ENCODE measurements around the gene MLYCD. TPM values are rescaled to one million over a fixed set of nuclear protein-coding genes. Genes with fewer than 3 reads are reported as not detected.

MLYCD gene
- total and polyA plus RNA-seq, 7 donors, result 1.8 to 16.3 (median 9.3) TPM

- no peak for TF ChIP-seq POLR2AphosphoS5 (IDR thresholded peaks at IDR 0.05)
- TF ChIP-seq POLR2A (IDR thresholded peaks at IDR 0.05), result no peak
- TF ChIP-seq, protein P1, sequence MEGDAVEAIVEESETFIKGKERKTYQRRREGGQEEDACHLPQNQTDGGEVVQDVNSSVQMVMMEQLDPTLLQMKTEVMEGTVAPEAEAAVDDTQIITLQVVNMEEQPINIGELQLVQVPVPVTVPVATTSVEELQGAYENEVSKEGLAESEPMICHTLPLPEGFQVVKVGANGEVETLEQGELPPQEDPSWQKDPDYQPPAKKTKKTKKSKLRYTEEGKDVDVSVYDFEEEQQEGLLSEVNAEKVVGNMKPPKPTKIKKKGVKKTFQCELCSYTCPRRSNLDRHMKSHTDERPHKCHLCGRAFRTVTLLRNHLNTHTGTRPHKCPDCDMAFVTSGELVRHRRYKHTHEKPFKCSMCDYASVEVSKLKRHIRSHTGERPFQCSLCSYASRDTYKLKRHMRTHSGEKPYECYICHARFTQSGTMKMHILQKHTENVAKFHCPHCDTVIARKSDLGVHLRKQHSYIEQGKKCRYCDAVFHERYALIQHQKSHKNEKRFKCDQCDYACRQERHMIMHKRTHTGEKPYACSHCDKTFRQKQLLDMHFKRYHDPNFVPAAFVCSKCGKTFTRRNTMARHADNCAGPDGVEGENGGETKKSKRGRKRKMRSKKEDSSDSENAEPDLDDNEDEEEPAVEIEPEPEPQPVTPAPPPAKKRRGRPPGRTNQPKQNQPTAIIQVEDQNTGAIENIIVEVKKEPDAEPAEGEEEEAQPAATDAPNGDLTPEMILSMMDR (IDR thresholded peaks at IDR 0.05), result no peak
- no peak for TF ChIP-seq EP300 (IDR thresholded peaks at IDR 0.05)
- peak; percentile 66 for DNase-seq
- WGBS, 2 donors, result 74 to 80% methylated on average over 15 of the region's 15 CpGs
- Histone ChIP-seq H3K27ac (peak overlapping the region in 1 of 4 donors; percentile 68), H3K4me1 (no peaks in the 10 kb centered on the region), H3K27me3 (no peaks in the 10 kb centered on the region), H3K9me3 (no peaks in the 10 kb centered on the region), H3K4me3 (no peak overlapping the region), H3K36me3 (peaks cover 46 to 92% (median 64%) of the 10 kb centered on the region in 4 donors)
- intact Hi-C loops (cut with DNase I), result no loop called here
Observed at GRCh38 chr16:83913245-83913633, 14.3 kb downstream of the MLYCD start.

- TF ChIP-seq, protein P1 (IDR thresholded peaks at IDR 0.05), result no peak
- no peak for TF ChIP-seq POLR2AphosphoS5 (IDR thresholded peaks at IDR 0.05)
- no peak for TF ChIP-seq POLR2A (IDR thresholded peaks at IDR 0.05)
- no peaks in the 10 kb centered on the region for H3K27me3 ChIP-seq
- H3K36me3 ChIP-seq, result peaks cover 52 to 92% (median 73%) of the 10 kb centered on the region in 4 donors
- H3K27ac ChIP-seq, result no peak overlapping the region
- WGBS, 2 donors, result 96 to 97% methylated on average over 21 of the region's 21 CpGs
- no peaks in the 10 kb centered on the region for H3K9me3 ChIP-seq
- no peaks in the 10 kb centered on the region for H3K4me1 ChIP-seq
- peak; percentile 56 for DNase-seq
- intact Hi-C loops (cut with DNase I), result no loop called here
- H3K4me3 ChIP-seq, result no peak overlapping the region
Observed at GRCh38 chr16:83914091-83914710, 15.3 kb downstream of the MLYCD start.

GRCh38 chr16:83915081-83915480 is 16.2 kb downstream of the MLYCD start:
- H3K27me3 ChIP-seq, result no peaks in the 10 kb centered on the region
- no peak for DNase-seq
- WGBS, 2 donors, result 96 to 97% methylated on average over 22 of the region's 22 CpGs
- H3K27ac ChIP-seq, result no peak overlapping the region
- H3K36me3 ChIP-seq, result peaks cover 60 to 94% (median 79%) of the 10 kb centered on the region in 4 donors
- H3K9me3 ChIP-seq, result no peaks in the 10 kb centered on the region
- intact Hi-C loops (cut with DNase I), result no loop called here
- TF ChIP-seq, protein P1 (IDR thresholded peaks at IDR 0.05), result no peak
- no peak for TF ChIP-seq EP300 (IDR thresholded peaks at IDR 0.05)
- no peak for TF ChIP-seq POLR2AphosphoS5 (IDR thresholded peaks at IDR 0.05)
- no peak for TF ChIP-seq POLR2A (IDR thresholded peaks at IDR 0.05)
- no peaks in the 10 kb centered on the region for H3K4me1 ChIP-seq
- H3K4me3 ChIP-seq, result no peak overlapping the region

- DNase-seq, result no peak
- H3K4me3 ChIP-seq, result no peak overlapping the region
- no peaks in the 10 kb centered on the region for H3K9me3 ChIP-seq
- H3K4me1 ChIP-seq, result no peaks in the 10 kb centered on the region
- peaks cover 61 to 94% (median 80%) of the 10 kb centered on the region in 4 donors for H3K36me3 ChIP-seq
- no peak overlapping the region for H3K27ac ChIP-seq
- 95 to 97% methylated on average over 14 of the region's 14 CpGs for WGBS, 2 donors
- no peak for TF ChIP-seq POLR2AphosphoS5 (IDR thresholded peaks at IDR 0.05)
- no peak for TF ChIP-seq POLR2A (IDR thresholded peaks at IDR 0.05)
- TF ChIP-seq, protein P1 (IDR thresholded peaks at IDR 0.05), result no peak
- TF ChIP-seq EP300 (IDR thresholded peaks at IDR 0.05), result no peak
- intact Hi-C loops (cut with DNase I), result no loop called here
- no peaks in the 10 kb centered on the region for H3K27me3 ChIP-seq
Observed at GRCh38 chr16:83915491-83915890, 16.6 kb downstream of the MLYCD start.
